CD1c-positive myeloid dendritic cell (primary cell): ENCODE results near the gene MORN1.

Source experiments
- DNase-seq: peaks from one replicate; pipeline ENCODE4 v3.0.0-alpha.2; 2016; ENCODE audit errors: extremely low spot score

Gene MORN1

GRCh38 chr1:2352341-2352896 lies 38.9 kb downstream of the MORN1 start:
- DNase-seq = no peak

- DNase-seq = no peak
Observed at GRCh38 chr1:2351723-2352122, 39.6 kb downstream of the MORN1 start.

GRCh38 chr1:2350911-2351655 lies 40.3 kb downstream of the MORN1 start:
- DNase-seq = no peak

- DNase-seq = no peak
Observed at GRCh38 chr1:2350501-2350900, 40.9 kb downstream of the MORN1 start.

GRCh38 chr1:2349806-2350205 lies 41.5 kb downstream of the MORN1 start:
- no peak for DNase-seq

DNA sequence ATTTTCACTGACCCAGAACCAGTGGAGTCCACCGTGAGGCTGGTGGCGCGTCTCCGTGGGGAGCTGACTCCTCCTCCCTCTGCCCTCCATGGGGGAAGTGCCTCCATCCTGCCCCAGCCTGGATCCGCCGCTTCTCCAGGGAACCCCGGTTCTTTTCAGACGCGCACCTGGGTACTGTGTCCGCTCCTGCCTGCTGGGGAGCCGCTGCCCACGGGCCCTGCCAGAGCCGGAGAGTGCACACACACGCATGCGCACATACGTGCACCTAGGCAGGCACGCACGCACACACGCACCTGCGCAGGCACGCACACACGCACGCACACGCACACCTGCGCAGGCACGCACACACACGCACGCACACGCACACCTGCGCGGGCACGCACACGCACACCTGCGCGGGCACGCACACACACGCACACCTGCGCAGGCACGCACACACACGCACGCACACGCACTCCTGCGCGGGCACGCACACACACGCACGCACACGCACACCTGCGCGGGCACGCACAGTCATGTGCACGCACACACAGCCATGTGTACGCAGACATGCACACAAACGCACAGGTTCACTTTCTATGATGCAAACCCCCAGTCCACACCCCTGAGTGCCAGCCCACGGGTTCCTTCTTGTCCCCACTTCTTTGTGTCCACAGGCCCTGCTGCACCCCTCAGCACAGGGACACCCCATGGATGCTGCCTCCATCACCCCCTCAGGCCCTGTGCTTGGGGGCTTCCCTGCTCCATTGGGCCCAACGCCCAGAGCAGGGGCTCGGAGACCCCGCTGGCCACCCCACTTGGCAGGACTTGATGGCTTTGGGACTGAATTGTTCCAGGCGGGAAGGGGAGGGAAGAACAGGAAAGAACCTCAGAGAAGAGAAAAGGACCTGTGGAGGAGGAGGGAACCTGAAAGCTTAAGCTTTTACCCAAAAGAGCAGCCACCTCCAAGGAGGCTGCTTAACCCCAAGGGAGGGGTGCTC lies 42.7 kb downstream of the MORN1 start:
- no peak for DNase-seq

DNA sequence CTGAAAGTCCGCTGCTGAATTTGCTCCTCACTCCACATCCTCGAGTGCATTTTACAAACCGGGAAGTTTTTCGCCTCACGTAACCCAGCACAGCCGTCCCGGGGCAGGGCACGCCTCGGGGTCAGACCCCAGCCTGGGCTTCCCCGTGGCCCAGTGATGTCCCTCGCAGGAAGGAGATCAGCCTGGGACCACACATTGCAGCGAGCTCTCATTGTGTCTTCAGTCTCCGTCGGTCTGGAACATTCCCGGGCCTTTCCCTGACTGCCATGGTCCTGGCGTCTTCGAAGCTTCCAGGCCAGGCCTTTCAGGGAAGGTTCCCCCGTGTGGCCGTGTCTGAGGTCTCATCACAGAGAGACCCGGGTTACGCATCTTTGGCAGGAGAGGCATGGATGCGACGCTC lies 43.5 kb downstream of the MORN1 start:
- no peak for DNase-seq

DNA sequence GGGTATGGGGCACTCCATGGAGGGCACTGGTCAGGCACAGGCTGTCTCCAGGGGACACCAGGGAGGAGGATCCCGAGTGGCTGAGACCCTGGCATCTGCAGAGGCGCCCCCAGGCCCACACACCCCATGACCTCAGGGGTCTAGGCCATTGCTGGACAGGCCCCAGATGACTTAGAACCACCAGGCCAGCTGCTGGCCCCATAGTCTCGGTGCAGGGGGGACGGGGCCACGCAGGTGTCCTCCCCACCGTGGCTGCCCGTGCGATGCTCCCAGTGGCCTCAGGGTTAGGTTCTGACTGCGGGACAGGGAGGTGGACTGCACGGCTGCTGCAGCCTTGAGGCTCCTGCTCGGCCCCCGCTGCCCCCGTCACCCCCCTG lies 44.0 kb downstream of the MORN1 start:
- no peak for DNase-seq

GRCh38 chr1:2346691-2347408 lies 44.5 kb downstream of the MORN1 start:
- DNase-seq = no peak

- DNase-seq = no peak
Observed at GRCh38 chr1:2345297-2346075, 45.9 kb downstream of the MORN1 start.

DNA sequence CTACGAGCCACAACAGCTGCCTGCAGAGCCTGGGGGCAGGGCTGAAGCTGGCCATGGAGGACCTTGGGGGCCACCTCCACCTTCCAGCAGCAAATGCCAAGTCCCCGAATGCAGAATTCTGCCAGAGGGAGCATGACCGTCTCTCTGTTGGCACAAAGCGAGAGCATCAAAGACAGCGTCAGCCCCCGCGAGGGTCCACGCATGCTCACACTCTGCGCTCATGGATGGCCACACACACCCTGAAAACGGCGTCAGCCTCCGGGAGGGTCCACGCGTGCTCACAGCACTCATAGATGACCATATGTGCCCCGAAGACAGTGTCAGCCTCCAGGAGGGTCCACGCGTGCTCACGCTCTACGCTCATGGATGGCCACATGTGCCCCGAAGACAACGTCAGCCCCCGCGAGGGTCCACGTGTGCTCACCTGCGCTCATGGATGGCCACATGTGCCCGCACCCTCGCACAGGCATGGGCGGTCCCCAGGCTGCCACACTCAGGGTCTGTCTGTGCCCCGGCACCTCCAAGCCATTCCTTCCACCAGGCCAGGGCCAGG lies 46.5 kb downstream of the MORN1 start:
- DNase-seq = no peak

- no peak for DNase-seq
Observed at GRCh38 chr1:2344121-2344681, 47.2 kb downstream of the MORN1 start.

- no peak for DNase-seq
Observed at GRCh38 chr1:2343023-2343935, 48.1 kb downstream of the MORN1 start.

DNA sequence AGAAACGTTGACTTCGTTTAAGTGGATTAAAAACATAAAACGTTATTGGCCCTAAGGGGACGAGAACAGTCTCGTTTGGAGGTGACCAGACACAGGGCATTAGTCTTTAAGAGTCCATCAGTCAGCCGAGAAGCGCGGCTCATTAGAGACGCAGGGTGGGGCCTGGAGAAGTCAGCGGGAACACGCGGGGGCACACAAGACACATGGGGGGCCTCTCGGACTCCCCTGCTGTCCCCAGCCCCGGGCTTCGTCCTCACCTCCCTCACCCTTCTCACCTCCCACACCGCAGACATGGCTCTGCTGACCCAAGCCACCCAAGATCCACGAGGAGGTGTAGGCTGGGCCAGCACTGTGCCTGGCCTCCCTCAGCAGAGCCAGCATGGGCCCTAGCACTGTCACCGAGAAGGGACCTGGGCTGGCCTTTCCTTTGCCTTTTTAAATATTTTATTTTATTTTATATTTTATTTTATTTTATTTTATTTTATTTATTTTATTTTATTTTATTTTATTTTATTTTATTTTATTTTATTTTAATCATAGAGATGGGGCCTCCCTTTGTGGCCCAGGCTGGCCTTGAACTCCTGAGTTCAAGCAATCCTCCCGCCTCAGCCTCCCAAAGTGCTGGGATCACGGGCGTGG lies 48.9 kb downstream of the MORN1 start:
- DNase-seq = no peak

DNA sequence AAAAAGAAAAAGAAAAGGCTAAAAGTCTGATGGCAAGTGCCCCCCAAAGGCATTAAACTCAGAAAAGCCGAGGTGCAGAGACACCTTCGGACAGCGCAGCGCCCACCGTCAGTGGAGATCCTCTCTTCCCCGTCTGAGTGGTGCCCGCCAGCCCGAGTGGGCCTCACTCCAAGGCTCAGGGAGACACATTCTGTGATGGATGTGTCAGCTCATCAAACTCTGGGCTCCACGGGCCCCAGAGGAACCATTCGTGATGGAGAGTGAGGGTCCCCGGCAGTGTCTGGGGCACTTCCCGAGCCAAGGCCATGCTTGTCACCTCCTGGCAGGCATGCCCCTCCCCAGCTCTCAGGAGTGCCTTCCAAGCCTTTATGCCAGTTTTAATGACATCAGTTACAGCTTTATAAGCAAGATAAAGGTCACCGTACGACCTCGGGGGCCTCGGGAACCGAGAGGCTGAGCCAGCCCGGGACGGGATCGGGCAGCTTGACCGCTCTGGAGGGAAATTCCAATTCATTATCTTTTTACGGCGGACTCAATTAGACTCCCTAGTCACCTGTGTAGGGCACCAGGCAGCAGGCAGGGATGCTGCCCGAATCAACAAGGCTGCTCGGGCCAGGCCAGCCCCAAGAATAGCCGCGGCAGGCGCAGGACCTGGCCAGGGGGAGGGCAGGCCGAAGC lies 49.5 kb downstream of the MORN1 start:
- no peak for DNase-seq

DNA sequence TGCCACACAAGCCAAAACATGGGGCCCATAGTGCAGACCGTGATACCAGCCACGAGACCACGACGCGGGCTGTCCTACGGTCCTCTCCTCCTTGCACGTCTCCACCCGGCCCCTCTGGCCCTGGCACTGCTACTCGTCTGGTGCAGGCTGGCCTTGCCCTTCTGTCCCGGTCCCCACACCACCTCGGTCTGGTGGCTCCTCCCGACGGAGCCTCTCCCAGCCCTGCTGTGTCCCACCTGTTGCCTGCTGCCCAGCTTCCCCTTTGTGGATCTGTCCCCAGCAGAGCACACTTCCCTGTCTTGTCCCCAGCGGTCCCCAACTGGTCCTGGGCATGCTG lies 50.5 kb downstream of the MORN1 start:
- DNase-seq = no peak

GRCh38 chr1:2340086-2340917 lies 51.1 kb downstream of the MORN1 start:
- no peak for DNase-seq
